Stimulated activated naive CD8-positive, alpha-beta T cell treated with anti-CD3 and anti-CD28 coated beads, Interleukin-15, amount 100 ng/mL, for 72 hours (primary cell): ENCODE measurements around the gene PLEK2.
"Not testable (repeated sequence)": the region's sequence is repeated elsewhere in the genome, so short reads cannot be mapped to it uniquely, and the experiment has no call there.

Experiments used
- ATAC-seq: fragments of 150-1000 bp; cut with Tn5 transposase; 2 replicates; pipeline ENCODE4 v1.10.0; 2021; ENCODE audit warnings: mild to moderate bottlenecking, moderate library complexity
- DNase-seq, 2 donors: peaks; one replicate each; pipeline ENCODE4 v3.0.0; 2021 to 2022
- H3K27ac Mint-ChIP-seq, 2 donors: one replicate each; pipeline ENCODE4 v1.8.0; 2022; ENCODE audit warnings: mild to moderate bottlenecking in 2 of 2, mixed read lengths in 2 of 2, moderate library complexity in 2 of 2
- H3K27me3 Mint-ChIP-seq: one replicate; pipeline ENCODE4 v1.8.0; 2022; ENCODE audit warnings: mixed read lengths
- H3K4me1 Mint-ChIP-seq: one replicate; pipeline ENCODE4 v1.8.0; 2022; ENCODE audit warnings: mild to moderate bottlenecking, mixed read lengths
- H3K4me3 Mint-ChIP-seq, 2 donors: one replicate each; pipeline ENCODE4 v1.8.0; 2022; ENCODE audit warnings: mild to moderate bottlenecking in 2 of 2, mixed read lengths in 2 of 2, moderate library complexity in 1 of 2
- H3K9me3 Mint-ChIP-seq, 2 donors: one replicate each; pipeline ENCODE4 v1.8.0; 2022; ENCODE audit warnings: mixed read lengths in 2 of 2

The PLEK2 gene

GRCh38 chr14:67360470-67361206, 51.3 kb downstream of the PLEK2 start:
- ATAC-seq (peak; percentile 36), DNase-seq (no peak)
- Mint-ChIP-seq H3K27ac (peak overlapping the region; percentile 97 to 99), H3K9me3 (no peaks in the 10 kb centered on the region), H3K4me1 (peaks cover 61% of the 10 kb centered on the region), H3K4me3 (peak overlapping the region; percentile 95 to 96), H3K27me3 (no peaks in the 10 kb centered on the region)

DNA sequence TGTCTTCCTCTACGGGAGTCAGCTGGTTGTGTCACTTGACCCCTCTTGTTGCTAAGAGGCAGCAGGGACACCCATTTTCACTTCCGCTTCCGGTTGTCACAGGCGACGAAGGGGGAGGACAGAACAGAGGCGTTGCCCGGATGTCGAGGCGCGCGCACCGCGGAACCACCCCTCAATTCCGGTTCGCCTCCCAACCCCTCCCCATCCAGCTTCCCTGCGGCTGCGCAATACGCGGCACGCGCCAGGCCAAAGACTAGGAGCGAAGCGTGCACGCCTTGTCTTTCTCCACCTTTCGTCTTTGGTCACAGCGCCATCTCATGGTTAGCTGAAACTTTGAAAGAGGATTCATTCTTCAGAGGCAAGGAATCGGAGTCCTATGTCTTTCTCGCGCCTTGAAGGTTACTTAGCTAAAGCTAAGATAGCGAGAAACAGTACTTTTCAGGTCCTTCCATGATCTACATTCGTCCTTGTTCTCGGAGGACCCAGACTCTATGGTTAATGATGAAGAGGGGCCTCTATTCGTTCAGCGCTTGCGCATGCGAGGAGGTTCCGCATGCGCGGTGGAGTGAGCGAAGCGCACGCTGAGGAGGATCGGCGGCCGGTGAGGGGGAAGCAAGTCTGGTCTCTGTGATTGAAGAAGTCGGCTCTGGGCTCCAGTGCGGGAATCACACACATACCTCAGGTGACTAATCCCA, 52.0 kb downstream of the PLEK2 start, which contains the start of the genes ATP6V1D and EIF2S1:
ATP6V1D (minus strand) TSS at position 30 of the 695 bp plus-strand sequence. CDS start 106 bp downstream, outside the sequence.
EIF2S1 (plus strand) TSS at position 554 of the 695 bp plus-strand sequence. CDS start 4,440 bp downstream, outside the sequence.
- Mint-ChIP-seq H3K4me3 (peak within 1 kb of the TSS; percentile 95 to 96), H3K4me1 (peaks cover 61% of the 10 kb centered on the region), H3K27ac (peak within 1 kb of the TSS; percentile 97 to 99), H3K27me3 (no peaks in the 10 kb centered on the region), H3K9me3 (no peaks in the 10 kb centered on the region)
- DNase-seq (peak; percentile 99 to 100), ATAC-seq (peak; percentile 95)

DNA sequence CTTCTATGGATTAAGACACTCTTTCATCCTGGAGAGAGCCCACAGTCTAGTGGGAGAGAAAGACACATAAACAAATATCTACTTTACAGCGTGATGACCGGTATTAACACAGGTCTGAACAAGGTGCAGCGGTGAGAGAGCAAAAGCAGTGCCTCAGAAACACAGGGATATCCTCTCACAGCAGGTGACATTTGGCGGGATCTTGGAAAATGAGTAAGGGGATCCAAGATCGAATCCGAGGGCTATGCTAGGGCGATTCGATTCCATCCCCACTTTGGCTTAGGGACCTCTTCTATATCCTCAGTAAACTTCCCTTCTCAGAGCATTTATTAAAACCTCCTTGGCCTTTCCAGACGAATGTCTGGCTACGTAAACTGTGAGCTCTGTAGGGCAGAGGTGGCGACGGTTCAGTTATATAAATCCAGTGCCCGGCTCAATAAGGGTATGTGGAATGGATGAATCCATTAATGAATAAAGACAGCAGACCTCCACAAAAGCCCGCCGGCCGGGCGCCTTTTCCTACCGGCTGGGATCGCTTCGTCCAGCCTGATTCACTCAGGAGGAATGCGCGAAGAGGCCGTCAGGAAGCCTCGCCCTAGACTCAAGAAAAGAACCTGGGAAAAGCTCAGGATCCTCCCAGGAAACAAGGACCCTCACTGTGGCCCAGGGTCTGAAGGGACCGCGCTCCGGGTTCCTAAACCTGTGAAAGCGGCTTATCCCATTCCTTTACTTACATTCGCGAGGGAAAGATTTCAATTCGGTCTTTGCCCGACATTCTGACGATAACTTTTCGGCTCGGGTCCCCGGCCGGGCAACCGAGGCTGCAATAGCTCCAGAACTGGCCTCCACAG, 52.8 kb downstream of the PLEK2 start:
- ATAC-seq = peak; percentile 0
- Mint-ChIP-seq H3K4me1 (peaks cover 53% of the 10 kb centered on the region), H3K27me3 (no peaks in the 10 kb centered on the region), H3K9me3 (no peaks in the 10 kb centered on the region), H3K4me3 (peak overlapping the region; percentile 95 to 96), H3K27ac (peak overlapping the region; percentile 97 to 99)
- DNase-seq = no peak

DNA sequence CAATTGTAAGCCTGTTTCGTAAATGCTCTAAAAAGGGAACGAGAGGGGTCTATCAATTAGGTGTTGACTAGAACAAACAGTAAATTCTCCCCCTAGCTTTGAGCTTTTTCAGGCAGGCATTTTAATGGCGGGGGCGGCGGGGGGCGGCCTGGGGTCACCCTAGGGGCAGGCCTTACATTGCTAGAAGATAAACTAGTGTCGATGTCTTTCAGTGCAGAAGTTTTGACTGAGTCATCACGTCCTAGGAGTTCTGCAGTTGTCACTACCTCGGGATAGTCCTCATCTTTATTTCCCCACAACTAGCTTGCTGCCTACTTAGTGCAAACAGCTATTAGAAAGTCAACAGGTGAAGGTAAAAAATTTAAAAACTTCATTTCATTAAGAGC, 54.0 kb downstream of the PLEK2 start:
- ATAC-seq = no peak
- H3K27me3 Mint-ChIP-seq = no peaks in the 10 kb centered on the region

GRCh38 chr14:67357186-67357968, 54.6 kb downstream of the PLEK2 start:
- ATAC-seq = no peak
- H3K27me3 Mint-ChIP-seq = no peaks in the 10 kb centered on the region
- no peak for DNase-seq
- peaks cover 35% of the 10 kb centered on the region for H3K4me1 Mint-ChIP-seq
- H3K27ac Mint-ChIP-seq = peak overlapping the region; percentile 22 to 91
- no peaks in the 10 kb centered on the region for H3K9me3 Mint-ChIP-seq
- peak overlapping the region in 1 of 2 donors; percentile 37 for H3K4me3 Mint-ChIP-seq

More for the DNA sequence above, 54.0 kb downstream of the PLEK2 start:
- H3K9me3 Mint-ChIP-seq = no peaks in the 10 kb centered on the region
- H3K4me1 Mint-ChIP-seq = peaks cover 41% of the 10 kb centered on the region
- peak overlapping the region; percentile 95 to 96 for H3K4me3 Mint-ChIP-seq
- DNase-seq = no peak
- no peak overlapping the region for H3K27ac Mint-ChIP-seq

DNA sequence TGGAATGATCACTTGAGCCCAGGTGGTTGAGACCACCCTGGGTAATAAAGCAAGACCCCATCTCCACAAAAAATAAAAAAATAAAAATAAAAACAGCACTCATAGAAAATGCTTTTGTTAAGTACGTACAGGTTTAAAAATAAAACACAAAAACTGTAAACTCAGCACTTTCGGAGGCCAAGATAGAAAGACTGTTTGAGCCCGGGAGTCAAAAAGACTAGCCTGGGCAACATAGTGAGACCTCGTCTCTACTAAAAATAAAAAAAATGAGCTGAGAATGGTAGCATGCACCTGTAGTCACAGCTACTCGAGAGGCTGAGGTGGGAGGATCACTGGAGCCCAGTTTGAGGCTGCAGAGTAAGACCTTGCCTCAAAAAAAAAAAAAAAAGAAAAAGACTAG, 59.9 kb downstream of the PLEK2 start:
- DNase-seq (no peak), ATAC-seq (no peak)
- H3K27ac Mint-ChIP-seq = no peak overlapping the region
- H3K4me1 Mint-ChIP-seq = peaks cover 6% of the 10 kb centered on the region
- no peaks in the 10 kb centered on the region for H3K9me3 Mint-ChIP-seq
- no peak overlapping the region for H3K4me3 Mint-ChIP-seq
- no peaks in the 10 kb centered on the region for H3K27me3 Mint-ChIP-seq

- DNase-seq (no peak), ATAC-seq (no peak)
- no peaks in the 10 kb centered on the region for H3K4me1 Mint-ChIP-seq
- H3K27ac Mint-ChIP-seq = no peak overlapping the region
- no peak overlapping the region for H3K4me3 Mint-ChIP-seq
- H3K27me3 Mint-ChIP-seq = no peaks in the 10 kb centered on the region
- H3K9me3 Mint-ChIP-seq = no peaks in the 10 kb centered on the region
These were observed 66.4 kb downstream of the PLEK2 start for GRCh38 chr14:67345583-67345982.

DNA sequence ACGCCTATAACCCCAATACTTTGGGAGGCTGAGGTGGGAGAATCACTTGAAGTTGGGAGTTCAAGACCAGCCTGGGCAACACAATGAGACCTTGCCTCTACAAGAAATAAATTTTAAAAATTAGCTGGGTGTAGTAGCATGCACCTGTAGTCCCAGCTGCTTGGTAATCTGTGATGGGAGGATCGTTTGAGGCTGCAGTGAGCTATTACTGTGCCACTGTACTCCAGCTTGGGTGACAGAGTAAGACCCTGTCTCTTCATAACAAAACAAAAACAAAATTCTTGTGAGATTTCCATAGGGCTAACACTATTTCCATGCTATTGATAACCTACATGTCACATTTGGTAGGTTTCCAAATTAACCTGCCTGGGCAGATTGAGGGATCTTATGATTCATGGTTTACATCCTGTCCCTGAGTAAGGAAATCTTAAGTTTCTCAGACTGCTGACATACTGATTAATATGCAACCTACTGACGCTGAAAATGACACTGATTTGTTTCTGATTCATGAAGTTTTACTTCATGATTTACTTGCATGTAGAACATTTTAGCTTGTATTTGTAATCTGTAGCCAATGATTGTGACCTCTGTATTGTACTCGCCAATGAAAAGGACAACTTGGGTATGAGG, 68.2 kb downstream of the PLEK2 start:
- Mint-ChIP-seq H3K4me1 (no peaks in the 10 kb centered on the region), H3K27me3 (no peaks in the 10 kb centered on the region), H3K4me3 (no peak overlapping the region), H3K9me3 (no peaks in the 10 kb centered on the region), H3K27ac (peak overlapping the region in 1 of 2 donors; percentile 15)
- DNase-seq (no peak), ATAC-seq (no peak)

GRCh38 chr14:67341231-67341630, 70.7 kb downstream of the PLEK2 start:
- not testable (repeated sequence) for H3K9me3 Mint-ChIP-seq, DNase-seq, H3K27ac Mint-ChIP-seq, H3K27me3 Mint-ChIP-seq, H3K4me3 Mint-ChIP-seq, ATAC-seq, H3K4me1 Mint-ChIP-seq
